Fibroblast of skin of abdomen (primary cell): ENCODE results near the gene SPDYA.

ENCODE experiments used
- DNase-seq: peaks from one replicate; pipeline ENCODE4 v3.0.0-alpha.2; 2013

The SPDYA gene

GRCh38 chr2:28828382-28828781 is 17.7 kb downstream of the SPDYA start:
- DNase-seq = peak; percentile 12

- no peak for DNase-seq
These were observed 23.3 kb downstream of the SPDYA start for GRCh38 chr2:28833740-28834470.

- DNase-seq = no peak
These were observed 25.1 kb downstream of the SPDYA start for GRCh38 chr2:28835781-28836180.

GRCh38 chr2:28838971-28839370 is 28.3 kb downstream of the SPDYA start:
- DNase-seq = no peak

GRCh38 chr2:28842042-28842441 is 31.4 kb downstream of the SPDYA start:
- peak; percentile 9 for DNase-seq

- no peak for DNase-seq
These were observed 44.6 kb downstream of the SPDYA start for GRCh38 chr2:28855193-28855592.

GRCh38 chr2:28855977-28856376 is 45.3 kb downstream of the SPDYA start:
- no peak for DNase-seq

GRCh38 chr2:28868611-28869010 is 58.0 kb downstream of the SPDYA start:
- no peak for DNase-seq

- DNase-seq = no peak
These were observed 59.0 kb downstream of the SPDYA start for GRCh38 chr2:28869494-28870145.

GRCh38 chr2:28870146-28870891 is 59.7 kb downstream of the SPDYA start, which contains the start of gene TRMT61B:
Gene TRMT61B, minus strand, starts transcription at chr2:28870309. Its CDS starts 32 bp downstream, at chr2:28870277.
- DNase-seq = peak; percentile 94

GRCh38 chr2:28871620-28872019 is 61.0 kb downstream of the SPDYA start:
- DNase-seq = no peak

- DNase-seq = no peak
These were observed 69.6 kb downstream of the SPDYA start for GRCh38 chr2:28880193-28880592.

GRCh38 chr2:28893488-28893887 is 82.9 kb downstream of the SPDYA start:
- DNase-seq = no peak

- DNase-seq = peak; percentile 99
These were observed 84.0 kb downstream of the SPDYA start, which contains the start of gene WDR43 for GRCh38 chr2:28894470-28895188. Gene WDR43, plus strand, starts transcription at chr2:28894667. Its CDS starts 32 bp downstream, at chr2:28894699.

GRCh38 chr2:28895189-28895893 is 84.7 kb downstream of the SPDYA start:
- peak; percentile 23 for DNase-seq

GRCh38 chr2:28896906-28897305 is 86.3 kb downstream of the SPDYA start:
- DNase-seq = peak; percentile 50

GRCh38 chr2:28898048-28898447 is 87.4 kb downstream of the SPDYA start:
- DNase-seq = no peak
